ENCODE data around the gene LIM2.
A peak's percentile ranks its signal among the peaks of the same experiment; 100 is the strongest.

LIM2 gene

GRCh38 chr19:51394050-51394836 is 6.5 kb upstream of the LIM2 start:
- peak; percentile 100 for DNase-seq

- DNase-seq = no peak
Observed at GRCh38 chr19:51392701-51393100, 4.9 kb upstream of the LIM2 start.

GRCh38 chr19:51391073-51391611 is 3.4 kb upstream of the LIM2 start:
- DNase-seq = no peak

GRCh38 chr19:51389143-51389542 is 1.4 kb upstream of the LIM2 start:
- DNase-seq = no peak

- no peak for DNase-seq
Observed at GRCh38 chr19:51386882-51387520, 773 bp downstream of the LIM2 start.

- DNase-seq = no peak
Observed at GRCh38 chr19:51382004-51382403, 5.8 kb downstream of the LIM2 start.

- DNase-seq = no peak
Observed at GRCh38 chr19:51380379-51380778, 7.4 kb downstream of the LIM2 start.

GRCh38 chr19:51377422-51377821 is 10.4 kb downstream of the LIM2 start:
- no peak for DNase-seq

- no peak for DNase-seq
Observed at GRCh38 chr19:51375504-51376221, 12.1 kb downstream of the LIM2 start.

GRCh38 chr19:51372649-51373504 is 14.9 kb downstream of the LIM2 start, which contains the start of gene NKG7:
Gene NKG7 (minus strand): TSS chr19:51372654. CDS start chr19:51372535, 119 bp downstream.
- DNase-seq = peak; percentile 74

GRCh38 chr19:51372021-51372648 is 15.6 kb downstream of the LIM2 start:
- DNase-seq = no peak

- no peak for DNase-seq
Observed at GRCh38 chr19:51371186-51371690, 16.5 kb downstream of the LIM2 start.

- no peak for DNase-seq
Observed at GRCh38 chr19:51370230-51370629, 17.5 kb downstream of the LIM2 start.

GRCh38 chr19:51368366-51369282 is 19.1 kb downstream of the LIM2 start, which contains the start of gene CLDND2:
Gene CLDND2 (minus strand): TSS chr19:51369003. CDS start chr19:51368577, 426 bp downstream.
- peak; percentile 36 for DNase-seq

GRCh38 chr19:51367565-51368365 is 20.0 kb downstream of the LIM2 start:
- peak; percentile 100 for DNase-seq

- no peak for DNase-seq
Observed at GRCh38 chr19:51367255-51367564, 20.6 kb downstream of the LIM2 start.

- DNase-seq = peak; percentile 99
Observed at GRCh38 chr19:51366389-51367254, 21.2 kb downstream of the LIM2 start.

GRCh38 chr19:51365965-51366388 is 21.8 kb downstream of the LIM2 start, which contains the start of gene ETFB:
Gene ETFB (minus strand): TSS chr19:51366388. CDS start chr19:51366326, 62 bp downstream.
- no peak for DNase-seq
